SK-N-SH treated with all-trans-retinoic acid at 6 μM for 48 hours (cell line): Measurements from ENCODE around the gene ST6GALNAC4.

Source experiments
- ARNTL ChIP-seq: fragments of 450-650 bp; formaldehyde crosslinking; IDR thresholded peaks from 2 replicates; pipeline ENCODE4 v1.5.0; 2020; ENCODE audit warnings: low read depth, mild to moderate bottlenecking, moderate library complexity, borderline replicate concordance
- CSDC2 ChIP-seq: fragments of 250-450 bp; sonication (Bioruptor Pico); IDR thresholded peaks from 2 replicates; pipeline ENCODE4 v1.5.0; 2020; ENCODE audit warnings: mild to moderate bottlenecking, moderate library complexity
- ESRRG ChIP-seq: fragments of 250-450 bp; sonication (Bioruptor Pico); IDR thresholded peaks from 2 replicates; pipeline ENCODE4 v1.6.1; 2021; ENCODE audit warnings: mild to moderate bottlenecking
- ISL1 ChIP-seq: fragments of 250-450 bp; sonication (Bioruptor Pico); IDR thresholded peaks from 2 replicates; pipeline ENCODE4 v2.1.2; 2022; ENCODE audit warnings: mild to moderate bottlenecking, moderate library complexity
- OSR1 ChIP-seq: fragments of 250-450 bp; sonication (Bioruptor Pico); IDR thresholded peaks from 2 replicates; pipeline ENCODE4 v1.8.0; 2022; ENCODE audit warnings: moderate library complexity, mild to moderate bottlenecking, inconsistent platforms
- PATZ1 ChIP-seq: fragments of 250-450 bp; sonication (Bioruptor Pico); IDR thresholded peaks from 2 replicates; pipeline ENCODE4 v1.8.0; 2020; ENCODE audit warnings: mild to moderate bottlenecking, moderate library complexity, borderline replicate concordance
- TCF4 ChIP-seq: fragments of 250-450 bp; sonication (Bioruptor Pico); IDR thresholded peaks from 2 replicates; pipeline ENCODE4 v1.8.0; 2021; ENCODE audit warnings: mild to moderate bottlenecking, moderate library complexity, borderline replicate concordance
- TSHZ2 ChIP-seq: fragments of 250-450 bp; sonication (Bioruptor Pico); IDR thresholded peaks from 2 replicates; pipeline ENCODE4 v1.5.0; 2020; ENCODE audit warnings: mild to moderate bottlenecking, moderate library complexity
- ZNF70 ChIP-seq: fragments of 450-650 bp; formaldehyde crosslinking; IDR thresholded peaks from 2 replicates; pipeline ENCODE4 v1.5.0; 2020; ENCODE audit warnings: mild to moderate bottlenecking, moderate library complexity
- ZNF8 ChIP-seq: fragments of 450-650 bp; formaldehyde crosslinking; IDR thresholded peaks from 2 replicates; pipeline ENCODE4 v1.5.0; 2020; ENCODE audit warnings: mild to moderate bottlenecking, moderate library complexity

GRCh38 chr9:127924736-127925444, 8.0 kb upstream of the ST6GALNAC4 start:
- TF ChIP-seq OSR1 (no peak), PATZ1 (CRISPR knock-in tag) (no peak), TSHZ2 (no peak), ESRRG (CRISPR knock-in tag) (no peak), TCF4 (CRISPR knock-in tag) (no peak), ISL1 (CRISPR knock-in tag) (no peak), CSDC2 (CRISPR knock-in tag) (no peak), ZNF8 (CRISPR knock-in tag) (no peak), ARNTL (CRISPR knock-in tag) (no peak), ZNF70 (CRISPR knock-in tag) (no peak)
